GM12878 (cell line): ENCODE data around the gene SLC22A23. TPM values are rescaled to one million over a fixed set of nuclear protein-coding genes. Genes with fewer than 3 reads are reported as not detected.

ENCODE experiments used
- ATAC-seq: fragments of 200-7000 bp; cut with Tn5 transposase; 3 replicates; pipeline ENCODE4 v1.9.1; 2020; ENCODE audit warnings: mild to moderate bottlenecking, moderate library complexity
- BruUV-seq: library from RNA; stranded (reverse); fragments of 400-500 nt; replicated peaks from 2 replicates; lab custom pipeline; 2021; lab: Mats Ljungman, UMichigan
- CTCF ChIA-PET: fragments of 300-600 bp; sonication (Branson Sonifier 250); formaldehyde crosslinking; extraction: SDS; loops from one replicate; lab custom pipeline; 2021; ENCODE audit warnings: inconsistent platforms; lab: Yijun Ruan, JAX
- POLR2A ChIA-PET: fragments of 350-600 bp; formaldehyde crosslinking; extraction: SDS; loops from one replicate; lab custom pipeline; 2021; ENCODE audit warnings: inconsistent platforms; lab: Charles Lee
- RAD21 ChIA-PET: fragments of 300-600 bp; sonication (Branson Sonifier 250); formaldehyde crosslinking; loops from one replicate; lab custom pipeline; 2023; ENCODE audit warnings: antibody characterized with exemption; ENCODE audit not compliant: unreplicated experiment; lab: Charles Lee
- SMC1A ChIA-PET: fragments of 300-600 bp; sonication (Branson Sonifier 250); formaldehyde crosslinking; loops from one replicate; lab custom pipeline; 2023; ENCODE audit not compliant: unreplicated experiment, uncharacterized antibody; lab: Charles Lee
- DNase-seq: peaks from one replicate; pipeline ENCODE4 v3.0.0-alpha.2; 2011; ENCODE audit warnings: low read depth, low spot score
- FAIRE-seq: peaks from 3 replicates; lab custom pipeline; 2011; peaks lifted over from hg19 to GRCh38; lab: Jason Lieb, UNC
- H2AFZ ChIP-seq: 2 replicates; pipeline ENCODE4 v1.6.0; 2011; ENCODE audit warnings: low read depth, low read length, control low read depth; ENCODE audit not compliant: control insufficient read depth
- H3K27ac ChIP-seq: 2 replicates; pipeline ENCODE4 v1.5.1; 2011; ENCODE audit warnings: control low read depth; ENCODE audit not compliant: control insufficient read depth, insufficient read depth
- H3K27me3 ChIP-seq, 2 experiments: replicated peaks in 1 of 2; 2 replicates each; pipeline versions ENCODE4 v1.6.0 to v1.6.1; 2011; ENCODE audit warnings: low read length in 1 of 2; ENCODE audit not compliant: control insufficient read depth in 2 of 2, insufficient read depth in 2 of 2
- H3K36me3 ChIP-seq, 2 experiments: 2 replicates each; pipeline ENCODE4 v1.5.1; 2011; ENCODE audit warnings: low read length in 1 of 2; ENCODE audit not compliant: control insufficient read depth in 2 of 2, insufficient read depth in 2 of 2
- H3K4me1 ChIP-seq: 2 replicates; pipeline ENCODE4 v1.6.1; 2011; ENCODE audit warnings: mild to moderate bottlenecking, low read length, moderate library complexity, mixed read lengths; ENCODE audit not compliant: control insufficient read depth, insufficient read depth
- H3K4me2 ChIP-seq: 2 replicates; pipeline ENCODE4 v1.6.0; 2011; ENCODE audit warnings: control low read depth; ENCODE audit not compliant: control insufficient read depth, insufficient read depth
- H3K4me3 ChIP-seq: fragments of 200-600 bp; sonication (generic); 2 replicates; pipeline ENCODE4 v1.5.1; 2016
- H3K79me2 ChIP-seq: 2 replicates; pipeline ENCODE4 v1.6.0; 2011; ENCODE audit warnings: low read length; ENCODE audit not compliant: control insufficient read depth, insufficient read depth
- H3K9ac ChIP-seq: 2 replicates; pipeline ENCODE4 v1.8.0; 2011; ENCODE audit warnings: low read length, control low read depth, mixed read lengths; ENCODE audit not compliant: control insufficient read depth, insufficient read depth
- H3K9me3 ChIP-seq: replicated peaks from 3 replicates; pipeline ENCODE4 v1.5.1; 2011; ENCODE audit warnings: mild to moderate bottlenecking, low read length; ENCODE audit not compliant: control insufficient read depth, insufficient read depth
- H4K20me1 ChIP-seq: 2 replicates; pipeline ENCODE4 v1.6.0; 2011; ENCODE audit not compliant: control insufficient read depth, insufficient read depth
- BHLHE40 ChIP-seq, 2 experiments: fragments of 450-650 bp in 1 of 2; IDR thresholded peaks; 2 replicates each; pipeline ENCODE4 v1.6.1; 2011 to 2017; ENCODE audit warnings: low read depth in 2 of 2, borderline replicate concordance in 1 of 2, improper control_type of control experiment in 1 of 2, low read length in 1 of 2, mild to moderate bottlenecking in 1 of 2
- BMI1 ChIP-seq: fragments of 450-650 bp; IDR thresholded peaks from 2 replicates; pipeline ENCODE4 v1.6.1; 2016; ENCODE audit warnings: mild to moderate bottlenecking, moderate library complexity, borderline replicate concordance
- EZH2 ChIP-seq: IDR thresholded peaks from 2 replicates; pipeline ENCODE4 v1.6.1; 2012; ENCODE audit warnings: low read depth, mild to moderate bottlenecking, control low read depth, inconsistent platforms, low read length, borderline replicate concordance; ENCODE audit not compliant: control insufficient read depth
- HCFC1 ChIP-seq: fragments of 150-350 bp; IDR thresholded peaks from 2 replicates; pipeline ENCODE4 v1.6.1; 2014; ENCODE audit warnings: low read length
- IRF4 ChIP-seq: IDR thresholded peaks from 2 replicates; pipeline ENCODE4 v1.6.1; 2011; ENCODE audit warnings: low read depth, low read length
- NBN ChIP-seq: fragments of 450-650 bp; IDR thresholded peaks from 2 replicates; pipeline ENCODE4 v1.6.1; 2016
- SMAD1 ChIP-seq: fragments of 450-650 bp; IDR thresholded peaks from 2 replicates; pipeline ENCODE4 v1.6.1; 2018; ENCODE audit warnings: mild to moderate bottlenecking, low read depth; ENCODE audit not compliant: partially characterized antibody
- SMARCA5 ChIP-seq: fragments of 450-650 bp; IDR thresholded peaks from 2 replicates; pipeline ENCODE4 v1.6.1; 2017; ENCODE audit warnings: mild to moderate bottlenecking
- SMC3 ChIP-seq: IDR thresholded peaks from 2 replicates; pipeline ENCODE4 v1.6.1; 2011; ENCODE audit warnings: low read length, improper control_type of control experiment, borderline replicate concordance
- SREBF2 ChIP-seq: IDR thresholded peaks from 2 replicates; pipeline ENCODE4 v1.6.1; 2012; ENCODE audit warnings: mild to moderate bottlenecking, low read length
- ZNF24 ChIP-seq: fragments of 450-650 bp; IDR thresholded peaks from 2 replicates; pipeline ENCODE4 v1.6.1; 2017; ENCODE audit warnings: antibody characterized with exemption, mild to moderate bottlenecking
- WGBS: methylation state at CpG from one replicate; pipeline ENCODE4 v1.1.6; 2016; ENCODE audit warnings: low lambda C conversion rate; ENCODE audit not compliant: insufficient replicate concordance, insufficient coverage; ENCODE audit errors: missing lambda C conversion rate; 5-methylcytosine and 5-hydroxymethylcytosine counted together
- in situ Hi-C: fragments of 300-500 bp; cut with MboI; formaldehyde crosslinking; loops from 9 replicates; pipeline ENCODE4 v1.14.3; 2018; ENCODE audit warnings: mixed read lengths
- intact Hi-C: fragments of 100-400 bp; cut with micrococcal nuclease; formaldehyde crosslinking; loops from one replicate; pipeline ENCODE4 v1.14.2; 2022; ENCODE audit not compliant: unreplicated experiment
- polyA plus RNA-seq, 11 experiments: library from polyadenylated mRNA; depleted of rRNA in 4 of 11; unstranded in 6 of 11; stranded (reverse) in 5 of 11; fragments of >200 nt; fragmentation: Nextera tagmentation in 4 of 11; fragmentation: Illumina TruSeq in 1 of 11; extraction: Ambion mirVana in 4 of 11; extraction: Trizol in 1 of 11; gene quantifications; 1 replicate in 1 of 11; 2 replicates in 10 of 11; pipeline versions ENCODE4 v1.2.1 to v1.2.3, GENCODE V29; 2011 to 2016; ENCODE audit warnings: inconsistent platforms in 2 of 11, missing spikeins in 2 of 11, low read depth in 1 of 11
- total RNA-seq, 4 experiments: library from RNA; depleted of rRNA in 3 of 4; stranded (reverse); fragments of >200 nt in 3 of 4; fragmentation: Illumina TruSeq in 1 of 4; extraction: Trizol in 1 of 4; gene quantifications; 2 replicates each; pipeline versions ENCODE4 v1.2.1 to v1.2.3, GENCODE V29; 2013 to 2021
- TF ChIP-seq, protein P1 (sequence below): fragments of 450-650 bp; IDR thresholded peaks from 2 replicates; pipeline ENCODE4 v1.6.1; 2016; ENCODE audit warnings: mild to moderate bottlenecking, moderate library complexity, borderline replicate concordance
- TF ChIP-seq, protein P2 (sequence below): fragments of 450-650 bp; IDR thresholded peaks from 2 replicates; pipeline ENCODE4 v1.6.1; 2017; ENCODE audit warnings: mild to moderate bottlenecking, moderate library complexity

SLC22A23 gene
- total and polyA plus RNA-seq, 10 of the 15 experiments (the other 5 are each of a cell fraction or from before 2014, with no cell fraction given): 0.20 to 2.4 (median 0.74) TPM

DNA sequence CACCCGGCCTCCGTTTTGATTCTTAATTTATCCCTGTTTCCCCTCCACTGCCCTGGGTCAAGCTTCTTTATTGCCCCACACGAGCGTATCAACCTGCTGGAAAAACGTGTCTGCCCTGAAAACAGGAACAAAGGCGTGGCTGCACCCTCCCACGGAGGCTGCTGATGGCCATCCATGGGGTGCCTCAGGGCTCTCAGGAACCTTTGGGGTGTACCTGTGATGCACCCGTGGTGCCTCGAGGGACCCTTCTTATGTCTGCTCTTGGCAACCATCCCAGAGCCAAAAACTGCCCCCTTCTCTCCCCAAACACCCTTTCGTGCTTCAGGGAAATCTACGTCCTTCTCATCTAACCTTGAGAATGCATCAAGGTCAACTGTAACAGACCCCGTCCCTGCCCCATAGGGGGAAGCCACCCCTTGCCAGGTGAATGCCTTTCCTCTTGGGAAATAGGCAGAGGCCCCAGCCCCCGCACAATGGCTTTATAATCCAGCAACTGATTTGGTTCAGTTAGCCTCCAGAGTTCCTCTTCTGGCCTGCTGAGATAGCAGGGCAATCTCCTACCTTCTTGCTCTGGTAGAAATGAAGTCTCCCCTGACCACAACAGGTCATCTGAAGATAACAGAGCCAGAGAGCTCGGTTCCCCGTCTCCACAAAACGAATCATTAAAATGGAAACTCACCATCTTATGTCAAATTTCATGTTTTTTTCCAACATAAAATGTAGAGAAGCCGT is 168.7 kb downstream of the SLC22A23 start:
- RAD21 ChIA-PET: no interaction called here
- 28% methylated on average over 16 of the region's 17 CpGs for WGBS
- no peak overlapping the region for H3K4me3 ChIP-seq
- H3K79me2 ChIP-seq: no peaks in the 10 kb centered on the region
- H2AFZ ChIP-seq: no peak overlapping the region
- no peak for FAIRE-seq
- CTCF ChIA-PET: interaction anchor here (1.8 kb wide), 1 partner anchor 444 kb away, joined by 7 read pairs; no protein-coding TSS in a partner anchor
- H3K27me3 ChIP-seq: no peaks in the 10 kb centered on the region
- no peak for TF ChIP-seq BMI1
- no peak for TF ChIP-seq IRF4
- TF ChIP-seq, protein P1, sequence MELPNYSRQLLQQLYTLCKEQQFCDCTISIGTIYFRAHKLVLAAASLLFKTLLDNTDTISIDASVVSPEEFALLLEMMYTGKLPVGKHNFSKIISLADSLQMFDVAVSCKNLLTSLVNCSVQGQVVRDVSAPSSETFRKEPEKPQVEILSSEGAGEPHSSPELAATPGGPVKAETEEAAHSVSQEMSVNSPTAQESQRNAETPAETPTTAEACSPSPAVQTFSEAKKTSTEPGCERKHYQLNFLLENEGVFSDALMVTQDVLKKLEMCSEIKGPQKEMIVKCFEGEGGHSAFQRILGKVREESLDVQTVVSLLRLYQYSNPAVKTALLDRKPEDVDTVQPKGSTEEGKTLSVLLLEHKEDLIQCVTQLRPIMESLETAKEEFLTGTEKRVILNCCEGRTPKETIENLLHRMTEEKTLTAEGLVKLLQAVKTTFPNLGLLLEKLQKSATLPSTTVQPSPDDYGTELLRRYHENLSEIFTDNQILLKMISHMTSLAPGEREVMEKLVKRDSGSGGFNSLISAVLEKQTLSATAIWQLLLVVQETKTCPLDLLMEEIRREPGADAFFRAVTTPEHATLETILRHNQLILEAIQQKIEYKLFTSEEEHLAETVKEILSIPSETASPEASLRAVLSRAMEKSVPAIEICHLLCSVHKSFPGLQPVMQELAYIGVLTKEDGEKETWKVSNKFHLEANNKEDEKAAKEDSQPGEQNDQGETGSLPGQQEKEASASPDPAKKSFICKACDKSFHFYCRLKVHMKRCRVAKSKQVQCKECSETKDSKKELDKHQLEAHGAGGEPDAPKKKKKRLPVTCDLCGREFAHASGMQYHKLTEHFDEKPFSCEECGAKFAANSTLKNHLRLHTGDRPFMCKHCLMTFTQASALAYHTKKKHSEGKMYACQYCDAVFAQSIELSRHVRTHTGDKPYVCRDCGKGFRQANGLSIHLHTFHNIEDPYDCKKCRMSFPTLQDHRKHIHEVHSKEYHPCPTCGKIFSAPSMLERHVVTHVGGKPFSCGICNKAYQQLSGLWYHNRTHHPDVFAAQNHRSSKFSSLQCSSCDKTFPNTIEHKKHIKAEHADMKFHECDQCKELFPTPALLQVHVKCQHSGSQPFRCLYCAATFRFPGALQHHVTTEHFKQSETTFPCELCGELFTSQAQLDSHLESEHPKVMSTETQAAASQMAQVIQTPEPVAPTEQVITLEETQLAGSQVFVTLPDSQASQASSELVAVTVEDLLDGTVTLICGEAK: no peak
- TF ChIP-seq SMAD1: no peak
- TF ChIP-seq BHLHE40 (IDR thresholded peaks at IDR 0.05; ENCODE audit: borderline replicate concordance in 1 of 2, low read depth in 2 of 2, low read length in 1 of 2): no peak
- no peak for TF ChIP-seq SREBF2
- no peak for TF ChIP-seq SMC3
- TF ChIP-seq EZH2: no peak
- TF ChIP-seq HCFC1: no peak
- TF ChIP-seq NBN: no peak
- TF ChIP-seq SMARCA5: no peak
- TF ChIP-seq ZNF24: no peak
- TF ChIP-seq, protein P2, sequence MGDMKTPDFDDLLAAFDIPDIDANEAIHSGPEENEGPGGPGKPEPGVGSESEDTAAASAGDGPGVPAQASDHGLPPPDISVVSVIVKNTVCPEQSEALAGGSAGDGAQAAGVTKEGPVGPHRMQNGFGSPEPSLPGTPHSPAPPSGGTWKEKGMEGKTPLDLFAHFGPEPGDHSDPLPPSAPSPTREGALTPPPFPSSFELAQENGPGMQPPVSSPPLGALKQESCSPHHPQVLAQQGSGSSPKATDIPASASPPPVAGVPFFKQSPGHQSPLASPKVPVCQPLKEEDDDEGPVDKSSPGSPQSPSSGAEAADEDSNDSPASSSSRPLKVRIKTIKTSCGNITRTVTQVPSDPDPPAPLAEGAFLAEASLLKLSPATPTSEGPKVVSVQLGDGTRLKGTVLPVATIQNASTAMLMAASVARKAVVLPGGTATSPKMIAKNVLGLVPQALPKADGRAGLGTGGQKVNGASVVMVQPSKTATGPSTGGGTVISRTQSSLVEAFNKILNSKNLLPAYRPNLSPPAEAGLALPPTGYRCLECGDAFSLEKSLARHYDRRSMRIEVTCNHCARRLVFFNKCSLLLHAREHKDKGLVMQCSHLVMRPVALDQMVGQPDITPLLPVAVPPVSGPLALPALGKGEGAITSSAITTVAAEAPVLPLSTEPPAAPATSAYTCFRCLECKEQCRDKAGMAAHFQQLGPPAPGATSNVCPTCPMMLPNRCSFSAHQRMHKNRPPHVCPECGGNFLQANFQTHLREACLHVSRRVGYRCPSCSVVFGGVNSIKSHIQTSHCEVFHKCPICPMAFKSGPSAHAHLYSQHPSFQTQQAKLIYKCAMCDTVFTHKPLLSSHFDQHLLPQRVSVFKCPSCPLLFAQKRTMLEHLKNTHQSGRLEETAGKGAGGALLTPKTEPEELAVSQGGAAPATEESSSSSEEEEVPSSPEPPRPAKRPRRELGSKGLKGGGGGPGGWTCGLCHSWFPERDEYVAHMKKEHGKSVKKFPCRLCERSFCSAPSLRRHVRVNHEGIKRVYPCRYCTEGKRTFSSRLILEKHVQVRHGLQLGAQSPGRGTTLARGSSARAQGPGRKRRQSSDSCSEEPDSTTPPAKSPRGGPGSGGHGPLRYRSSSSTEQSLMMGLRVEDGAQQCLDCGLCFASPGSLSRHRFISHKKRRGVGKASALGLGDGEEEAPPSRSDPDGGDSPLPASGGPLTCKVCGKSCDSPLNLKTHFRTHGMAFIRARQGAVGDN: no peak
- TF ChIP-seq, all 136 proteins: peak for 0
- Histone ChIP-seq H3K4me1 (no peaks in the 10 kb centered on the region), H4K20me1 (no peaks in the 10 kb centered on the region), H3K27ac (no peak overlapping the region), H3K4me2 (no peak overlapping the region), H3K9me3 (no peaks in the 10 kb centered on the region), H3K9ac (no peak overlapping the region), H3K36me3 (no peaks in the 10 kb centered on the region; a peak in 1 of 4 replicates)
- intact Hi-C loops (no loop called here), in situ Hi-C loops (no loop called here)
- DNase-seq (no peak), ATAC-seq (no peak)
- BruUV-seq: no TSS peak
- POLR2A ChIA-PET: no interaction called here
- SMC1A ChIA-PET: interaction anchor here (0.6 to 1.0 kb wide), 2 partner anchors 34 to 444 kb away, joined by 3 read pairs; no protein-coding TSS in a partner anchor
